ENCODE results near the gene SCAMP4. TPM values are rescaled to one million over a fixed set of nuclear protein-coding genes. Genes with fewer than 3 reads are reported as not detected.

The SCAMP4 gene
- total RNA-seq, 1 experiment from 2014 or later: 63.3 TPM

DNA sequence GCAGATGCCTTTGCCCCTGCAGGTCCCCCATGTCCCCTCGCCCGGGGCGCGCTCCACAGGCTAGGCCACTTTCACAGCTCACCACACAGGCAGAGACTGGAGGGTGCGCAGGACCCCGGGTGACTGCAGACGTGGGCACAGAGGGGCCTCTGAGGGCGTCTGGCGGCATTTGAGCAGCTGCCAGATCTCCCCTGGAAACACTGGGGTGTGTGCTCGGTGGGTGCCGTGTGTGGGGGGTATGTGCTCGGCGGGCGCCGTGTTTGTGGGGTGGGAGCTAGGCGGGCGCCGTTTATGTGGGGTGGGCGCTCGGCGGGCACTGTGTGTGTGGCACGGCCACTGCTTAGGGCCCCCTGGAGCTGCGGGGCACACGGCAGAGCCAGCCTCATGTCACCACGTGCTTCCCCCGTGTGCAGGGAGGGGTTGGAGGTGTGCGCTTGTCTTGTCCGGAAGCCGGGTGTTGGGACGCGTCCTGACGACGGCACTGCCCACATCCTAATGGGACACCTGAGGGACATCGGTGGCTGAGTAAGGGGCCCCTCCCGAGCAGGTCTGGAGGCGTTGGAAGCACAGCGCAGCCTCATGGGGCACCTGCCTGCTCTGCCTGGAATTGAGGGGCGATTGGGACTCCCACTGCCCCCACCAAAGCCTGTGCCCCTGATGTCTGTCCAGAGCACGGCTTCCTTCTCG lies 52.5 kb downstream of the SCAMP4 start:
- ATAC-seq: no peak
- Histone ChIP-seq H3K27ac (ENCODE audit: low read depth, low read length) (no peak overlapping the region), H3K9me2 (ENCODE audit: insufficient read depth) (no peaks in the 10 kb centered on the region), H2AFZ (ENCODE audit: low read depth, low read length, poor library complexity, severe bottlenecking) (no peak overlapping the region), H4K20me1 (ENCODE audit: insufficient read depth) (no peaks in the 10 kb centered on the region), H3K4me1 (ENCODE audit: control insufficient read depth in 1 of 2, insufficient read depth in 2 of 2, low read length in 2 of 2) (no peaks in the 10 kb centered on the region), H3K4me2 (ENCODE audit: low read length) (no peak overlapping the region), H3K79me2 (ENCODE audit: insufficient read depth, low read length) (peaks cover 85% of the 10 kb centered on the region), H3K27me3 (ENCODE audit: insufficient read depth, low read length) (no peaks in the 10 kb centered on the region), H3K9me3 (ENCODE audit: control insufficient read depth in 1 of 2, insufficient read depth in 1 of 2, low read depth in 1 of 2, low read length in 2 of 2) (no peaks in the 10 kb centered on the region), H3K36me3 (ENCODE audit: control insufficient read depth in 1 of 2, insufficient read depth in 2 of 2, low read length in 2 of 2) (no peaks in the 10 kb centered on the region; a peak in 1 of 4 replicates), H3K9ac (ENCODE audit: low read length) (no peak overlapping the region), H3K4me3 (replicated peaks in 1 of 2; ENCODE audit: low read depth in 1 of 2, low read length in 2 of 2) (no peak overlapping the region)
- TF ChIP-seq ZFX (IDR thresholded peaks at IDR 0.05): no peak
- no peak for TF ChIP-seq RAD21 (IDR thresholded peaks at IDR 0.05; ENCODE audit: low read depth)
- no peak for TF ChIP-seq EGR1 (IDR thresholded peaks at IDR 0.05; ENCODE audit: low read depth)
- TF ChIP-seq, protein P1, sequence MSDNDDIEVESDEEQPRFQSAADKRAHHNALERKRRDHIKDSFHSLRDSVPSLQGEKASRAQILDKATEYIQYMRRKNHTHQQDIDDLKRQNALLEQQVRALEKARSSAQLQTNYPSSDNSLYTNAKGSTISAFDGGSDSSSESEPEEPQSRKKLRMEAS (IDR thresholded peaks at IDR 0.05): no peak
- no peak for TF ChIP-seq CEBPB (IDR thresholded peaks at IDR 0.05; ENCODE audit: low read depth)
- CTCF ChIA-PET: interaction anchor here (0.7 kb wide), 1 partner anchor 56 kb away, joined by 3 read pairs; no protein-coding TSS in a partner anchor
- RAD21 ChIA-PET (ENCODE audit: low non-redundant PET in 1 of 2, low total read pairs in 2 of 2, uncharacterized antibody in 2 of 2, unreplicated experiment in 2 of 2): no interaction called here
- DNase-seq (ENCODE audit: low read depth, low spot score): no peak
- no TSS peak for BruUV-seq (replicated peaks)
- POLR2A ChIA-PET: no interaction called here
- intact Hi-C loops (cut with micrococcal nuclease): no loop called here

DNA sequence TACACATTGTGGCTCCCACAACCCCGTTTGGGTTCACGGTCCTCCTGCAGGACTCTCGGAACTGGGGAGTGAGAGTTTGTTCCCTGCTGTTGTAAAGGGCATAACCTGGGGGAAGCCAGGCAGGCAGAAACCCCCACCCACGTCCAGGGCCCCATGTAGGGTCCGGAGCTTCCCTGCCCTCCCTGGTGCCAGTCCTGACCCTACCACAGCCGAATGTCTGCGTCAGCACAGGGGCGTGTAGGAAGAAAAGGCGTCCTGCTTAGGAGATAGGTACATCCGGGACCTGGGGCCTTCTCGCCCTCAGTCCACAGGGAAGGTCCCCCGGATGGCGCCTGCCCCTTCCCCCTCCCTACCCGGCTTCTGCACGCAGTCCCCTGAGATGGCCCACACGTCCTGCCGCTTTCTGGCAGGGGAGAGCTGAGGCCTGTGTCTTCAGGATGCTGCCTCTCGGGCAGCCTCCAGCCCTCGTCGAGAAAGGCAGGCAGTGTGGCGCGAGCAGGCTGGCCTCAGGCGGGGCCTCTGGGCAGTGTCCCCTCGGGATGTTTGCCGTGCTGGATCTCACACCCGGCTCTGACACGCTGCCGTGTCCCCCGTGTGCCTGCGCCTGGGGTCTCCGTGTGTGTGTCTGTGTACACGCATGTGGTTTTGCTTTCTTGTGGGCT lies 54.9 kb downstream of the SCAMP4 start:
- no TSS peak for BruUV-seq (replicated peaks)
- ChIA-PET RAD21 (ENCODE audit: low non-redundant PET in 1 of 2, low total read pairs in 2 of 2, uncharacterized antibody in 2 of 2, unreplicated experiment in 2 of 2) (no interaction called here), POLR2A (no interaction called here), CTCF (no interaction called here)
- DNase-seq (ENCODE audit: low read depth, low spot score) (no peak), ATAC-seq (no peak)
- H4K20me1 ChIP-seq (ENCODE audit: insufficient read depth): no peaks in the 10 kb centered on the region
- H3K9me2 ChIP-seq (ENCODE audit: insufficient read depth): no peaks in the 10 kb centered on the region
- no peaks in the 10 kb centered on the region for H3K27me3 ChIP-seq (ENCODE audit: insufficient read depth, low read length)
- H3K4me3 ChIP-seq (replicated peaks in 1 of 2; ENCODE audit: low read depth in 1 of 2, low read length in 2 of 2): no peak overlapping the region
- no peak overlapping the region for H2AFZ ChIP-seq (ENCODE audit: low read depth, low read length, poor library complexity, severe bottlenecking)
- H3K9ac ChIP-seq (ENCODE audit: low read length): no peak overlapping the region
- peaks cover 0 to 3% of the 10 kb centered on the region in 2 experiments; a peak in 1 of 4 replicates for H3K36me3 ChIP-seq (ENCODE audit: control insufficient read depth in 1 of 2, insufficient read depth in 2 of 2, low read length in 2 of 2)
- H3K27ac ChIP-seq (ENCODE audit: low read depth, low read length): no peak overlapping the region
- no peak overlapping the region for H3K4me2 ChIP-seq (ENCODE audit: low read length)
- peaks cover 73% of the 10 kb centered on the region for H3K79me2 ChIP-seq (ENCODE audit: insufficient read depth, low read length)
- intact Hi-C loops (cut with micrococcal nuclease): no loop called here
- H3K9me3 ChIP-seq (ENCODE audit: control insufficient read depth in 1 of 2, insufficient read depth in 1 of 2, low read depth in 1 of 2, low read length in 2 of 2): no peaks in the 10 kb centered on the region
- H3K4me1 ChIP-seq (ENCODE audit: control insufficient read depth in 1 of 2, insufficient read depth in 2 of 2, low read length in 2 of 2): no peaks in the 10 kb centered on the region
- TF ChIP-seq SP1 (IDR thresholded peaks at IDR 0.05; ENCODE audit: low read depth): no peak
- no peak for TF ChIP-seq TCF7L2 (IDR thresholded peaks at IDR 0.05; ENCODE audit: borderline replicate concordance, extremely low read depth, insufficient read depth, insufficient read length)
- TF ChIP-seq ZFX (IDR thresholded peaks at IDR 0.05): no peak
- TF ChIP-seq, protein P1 (IDR thresholded peaks at IDR 0.05): no peak
- no peak for TF ChIP-seq ZNF274 (IDR thresholded peaks at IDR 0.05; ENCODE audit: low read depth, low read length)
- TF ChIP-seq EZH2 (IDR thresholded peaks at IDR 0.05): no peak
- no peak for TF ChIP-seq EGR1 (IDR thresholded peaks at IDR 0.05; ENCODE audit: low read depth)
- no peak for TF ChIP-seq SIN3A (IDR thresholded peaks at IDR 0.05; ENCODE audit: low read depth)
- TF ChIP-seq, protein P2, sequence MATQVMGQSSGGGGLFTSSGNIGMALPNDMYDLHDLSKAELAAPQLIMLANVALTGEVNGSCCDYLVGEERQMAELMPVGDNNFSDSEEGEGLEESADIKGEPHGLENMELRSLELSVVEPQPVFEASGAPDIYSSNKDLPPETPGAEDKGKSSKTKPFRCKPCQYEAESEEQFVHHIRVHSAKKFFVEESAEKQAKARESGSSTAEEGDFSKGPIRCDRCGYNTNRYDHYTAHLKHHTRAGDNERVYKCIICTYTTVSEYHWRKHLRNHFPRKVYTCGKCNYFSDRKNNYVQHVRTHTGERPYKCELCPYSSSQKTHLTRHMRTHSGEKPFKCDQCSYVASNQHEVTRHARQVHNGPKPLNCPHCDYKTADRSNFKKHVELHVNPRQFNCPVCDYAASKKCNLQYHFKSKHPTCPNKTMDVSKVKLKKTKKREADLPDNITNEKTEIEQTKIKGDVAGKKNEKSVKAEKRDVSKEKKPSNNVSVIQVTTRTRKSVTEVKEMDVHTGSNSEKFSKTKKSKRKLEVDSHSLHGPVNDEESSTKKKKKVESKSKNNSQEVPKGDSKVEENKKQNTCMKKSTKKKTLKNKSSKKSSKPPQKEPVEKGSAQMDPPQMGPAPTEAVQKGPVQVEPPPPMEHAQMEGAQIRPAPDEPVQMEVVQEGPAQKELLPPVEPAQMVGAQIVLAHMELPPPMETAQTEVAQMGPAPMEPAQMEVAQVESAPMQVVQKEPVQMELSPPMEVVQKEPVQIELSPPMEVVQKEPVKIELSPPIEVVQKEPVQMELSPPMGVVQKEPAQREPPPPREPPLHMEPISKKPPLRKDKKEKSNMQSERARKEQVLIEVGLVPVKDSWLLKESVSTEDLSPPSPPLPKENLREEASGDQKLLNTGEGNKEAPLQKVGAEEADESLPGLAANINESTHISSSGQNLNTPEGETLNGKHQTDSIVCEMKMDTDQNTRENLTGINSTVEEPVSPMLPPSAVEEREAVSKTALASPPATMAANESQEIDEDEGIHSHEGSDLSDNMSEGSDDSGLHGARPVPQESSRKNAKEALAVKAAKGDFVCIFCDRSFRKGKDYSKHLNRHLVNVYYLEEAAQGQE (IDR thresholded peaks at IDR 0.05; ENCODE audit: low read depth): no peak
- TF ChIP-seq POLR2A (IDR thresholded peaks at IDR 0.05; ENCODE audit: borderline replicate concordance, extremely low read depth, insufficient read depth, insufficient read length): no peak
- TF ChIP-seq, protein P3, sequence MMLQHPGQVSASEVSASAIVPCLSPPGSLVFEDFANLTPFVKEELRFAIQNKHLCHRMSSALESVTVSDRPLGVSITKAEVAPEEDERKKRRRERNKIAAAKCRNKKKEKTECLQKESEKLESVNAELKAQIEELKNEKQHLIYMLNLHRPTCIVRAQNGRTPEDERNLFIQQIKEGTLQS (IDR thresholded peaks at IDR 0.05): no peak
- no peak for TF ChIP-seq YY1 (IDR thresholded peaks at IDR 0.05; ENCODE audit: extremely low read depth, insufficient replicate concordance, low read depth, low read length)
- TF ChIP-seq CBX3 (IDR thresholded peaks at IDR 0.05; ENCODE audit: low read depth): no peak
- no peak for TF ChIP-seq FOSL1 (IDR thresholded peaks at IDR 0.05; ENCODE audit: low read depth)
- TF ChIP-seq JUND (IDR thresholded peaks at IDR 0.05): no peak

All from HCT116 (cell line).